Skin epidermis (tissue), 12 donors: ENCODE measurements around the gene ZNF30.
"Not testable (repeated sequence)": the region's sequence is repeated elsewhere in the genome, so short reads cannot be mapped to it uniquely, and the experiment has no call there.

Experiments used
- H3K27ac ChIP-seq, 21 experiments: fragments of 200-600 bp; sonication (generic) in 11 of 21; one replicate each; pipeline ENCODE4 v1.5.0; 2020; ENCODE audit warnings: mild to moderate bottlenecking in 3 of 21, inconsistent platforms in 2 of 21, moderate library complexity in 2 of 21
- H3K4me3 ChIP-seq, 7 experiments: fragments of 200-600 bp; sonication (generic) in 2 of 7; one replicate each; pipeline ENCODE4 v1.5.0; 2020; ENCODE audit warnings: inconsistent platforms in 2 of 7, mild to moderate bottlenecking in 2 of 7, moderate library complexity in 1 of 7

The ZNF30 gene

DNA sequence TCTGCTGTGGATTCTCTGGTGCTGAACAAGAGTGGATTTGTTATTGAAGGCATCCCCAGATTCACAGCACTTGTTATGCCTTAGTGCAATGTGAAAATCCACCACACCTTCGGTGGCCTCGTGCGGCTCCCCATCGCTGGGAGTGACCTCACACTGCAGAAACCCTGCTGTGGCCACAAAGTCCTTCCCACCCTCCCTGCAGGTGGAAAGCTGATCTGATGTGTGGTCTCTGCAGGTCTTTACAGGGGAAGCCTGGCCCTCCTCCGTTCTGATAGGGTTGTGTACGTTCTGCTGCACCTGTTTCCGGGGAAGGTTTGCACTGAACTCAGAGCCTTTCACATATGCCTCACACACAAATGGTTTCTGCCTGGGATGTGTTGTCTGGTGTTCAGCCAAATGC is 32.3 kb downstream of the ZNF30 start:
- Histone ChIP-seq H3K4me3 (no peak overlapping the region), H3K27ac (no peak overlapping the region)

- no peak overlapping the region for H3K4me3 ChIP-seq
- H3K27ac ChIP-seq = no peak overlapping the region
These were observed 33.6 kb downstream of the ZNF30 start for GRCh38 chr19:34960103-34960805.

- Histone ChIP-seq H3K4me3 (no peak overlapping the region), H3K27ac (peak overlapping the region in 1 of 21 experiments; percentile 0)
These were observed 34.4 kb downstream of the ZNF30 start for GRCh38 chr19:34960940-34961679.

DNA sequence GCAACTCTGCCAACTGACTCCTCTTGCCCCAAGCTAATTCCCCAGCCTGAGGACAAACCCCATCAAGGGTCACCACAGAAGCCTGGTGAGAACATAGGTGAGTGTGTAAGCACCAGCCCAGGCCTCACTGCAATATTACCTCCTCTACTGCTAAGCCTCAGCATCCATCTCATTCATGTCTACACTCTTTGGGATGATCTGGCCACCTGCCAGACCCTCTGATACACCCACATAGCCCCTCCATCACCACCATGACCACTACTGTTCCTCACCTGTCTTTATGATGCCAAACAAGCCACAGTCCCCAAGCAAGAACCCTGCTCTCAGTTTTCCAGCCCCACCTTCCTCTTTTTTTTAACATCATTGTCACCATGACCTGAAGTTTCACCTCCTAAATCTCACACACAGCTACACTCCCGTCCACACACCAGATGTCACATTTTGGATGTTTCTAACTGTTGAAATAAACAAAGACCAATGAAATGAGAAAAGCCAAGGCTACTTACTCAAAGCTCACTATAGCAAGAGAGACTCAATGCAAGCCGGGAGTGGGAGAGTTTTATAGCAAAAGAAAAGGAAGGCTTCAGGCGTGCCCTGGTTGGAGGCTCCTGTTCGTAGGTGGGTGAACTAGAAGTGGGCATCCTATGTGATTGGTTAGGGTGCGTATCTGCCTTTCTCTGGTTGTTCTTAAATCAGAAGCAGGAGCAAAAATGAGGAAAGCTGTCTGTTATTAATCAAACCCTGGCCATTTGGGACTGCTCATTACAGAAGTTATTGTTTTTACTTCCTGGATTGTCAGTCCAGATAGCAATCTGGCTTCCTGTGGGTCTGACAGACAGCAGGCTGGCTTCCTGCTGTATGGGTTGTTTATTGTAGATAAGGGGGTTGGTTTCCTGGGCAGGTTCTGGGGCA is 35.3 kb downstream of the ZNF30 start:
- Histone ChIP-seq H3K4me3 (peak overlapping the region in 3 of 7 experiments; percentile 54 to 96 (median 92)), H3K27ac (peak overlapping the region in 6 of 21 experiments; percentile 25 to 94 (median 60))

DNA sequence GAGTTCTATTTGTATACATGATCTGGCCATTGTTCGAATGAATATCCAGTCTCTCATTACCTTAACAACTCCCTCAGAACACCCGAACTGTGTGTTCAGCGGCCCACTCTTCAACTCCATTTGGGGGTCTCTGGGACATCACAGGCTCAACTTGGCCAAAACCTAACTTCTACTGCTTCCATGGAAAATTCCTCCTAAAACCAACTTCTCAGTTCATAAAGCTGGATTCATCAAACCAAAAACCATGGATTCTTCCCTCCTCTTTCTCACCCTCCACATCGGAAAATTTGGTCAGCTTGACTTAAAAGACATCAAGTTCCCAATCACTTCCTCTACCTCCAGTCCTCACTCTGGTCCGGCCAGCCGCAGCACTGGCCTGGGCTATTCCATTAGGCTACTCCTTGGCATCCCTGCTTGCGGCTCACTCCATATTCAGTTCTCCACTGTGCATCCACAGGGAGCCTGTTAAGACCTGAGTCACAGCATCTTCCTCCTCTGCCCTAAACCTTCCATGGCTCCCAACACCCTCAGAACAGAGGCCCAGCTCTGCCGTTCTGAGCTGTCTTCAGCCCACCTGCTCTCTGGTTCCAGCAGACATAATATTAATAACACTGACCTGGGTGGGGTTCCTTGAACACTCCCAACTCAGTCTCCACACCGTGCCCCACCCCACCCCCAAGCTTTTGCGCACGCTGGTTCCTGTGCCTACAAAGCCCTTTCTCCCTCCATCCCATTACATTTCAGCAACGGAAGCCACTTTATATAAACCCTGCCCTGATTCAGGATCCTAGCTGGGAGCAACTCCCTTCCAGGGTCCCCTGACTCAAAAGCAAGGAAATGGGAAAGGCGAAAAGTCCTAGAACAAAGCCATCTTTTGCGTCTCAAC is 36.2 kb downstream of the ZNF30 start:
- Histone ChIP-seq H3K4me3 (peak overlapping the region; percentile 54 to 97 (median 88)), H3K27ac (peak overlapping the region in 20 of 21 experiments; percentile 56 to 94 (median 85))

DNA sequence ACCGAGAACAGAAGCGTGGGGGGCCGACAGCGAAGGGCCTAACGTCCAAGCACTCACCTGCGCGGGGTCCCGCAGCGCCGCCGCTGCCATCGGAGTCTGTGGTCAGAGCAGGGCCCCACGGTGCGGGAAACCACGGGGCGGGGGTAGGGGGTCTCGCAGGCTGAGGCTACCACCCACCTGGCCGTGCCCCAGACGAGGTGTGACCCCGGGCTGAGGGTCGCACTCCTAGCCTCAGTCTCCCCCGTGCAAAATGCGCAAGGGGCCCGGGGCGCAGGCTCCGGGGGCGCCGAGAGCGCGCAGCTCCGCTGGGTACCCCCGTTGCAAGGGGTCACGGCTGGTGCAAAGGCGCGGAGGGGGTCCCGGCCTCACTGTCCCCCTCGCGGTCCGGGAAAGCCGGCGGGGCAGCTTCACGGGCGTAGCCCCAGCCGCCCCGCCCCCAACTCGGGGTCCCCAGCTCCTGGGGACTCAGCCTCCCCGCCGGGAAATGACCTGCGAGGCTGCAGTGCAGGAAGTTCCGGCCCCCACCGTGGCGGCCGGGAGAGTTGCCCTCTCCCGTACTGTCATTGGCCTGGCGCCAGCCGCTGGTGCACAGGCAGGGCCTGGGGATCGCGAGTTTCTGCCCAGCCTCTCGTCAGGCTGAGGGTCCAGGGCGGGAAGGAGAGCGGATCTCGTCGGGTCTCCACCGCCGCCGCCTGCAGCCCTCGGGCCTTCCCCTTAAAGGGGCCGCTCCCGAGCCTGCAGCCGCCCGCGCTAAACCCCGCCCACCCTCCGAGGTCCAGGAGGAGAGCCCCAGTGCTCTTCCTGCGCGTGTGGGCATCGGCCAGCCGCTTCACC is 37.1 kb downstream of the ZNF30 start, which contains the start of gene ZNF792:
Gene ZNF792 (minus strand): TSS at position 657 of the 834 bp plus-strand sequence. CDS start 567 bp downstream, at position 90.
- H3K27ac ChIP-seq = peak within 1 kb of the TSS; percentile 34 to 94 (median 84)

GRCh38 chr19:34964598-34964997 is 37.9 kb downstream of the ZNF30 start:
- no peak overlapping the region for H3K27ac ChIP-seq
- H3K4me3 ChIP-seq = peak overlapping the region in 3 of 7 experiments; percentile 87 to 96 (median 88)

More for the DNA sequence above, 37.1 kb downstream of the ZNF30 start, which contains the start of gene ZNF792:
- peak within 1 kb of the TSS; percentile 54 to 97 (median 88) for H3K4me3 ChIP-seq

DNA sequence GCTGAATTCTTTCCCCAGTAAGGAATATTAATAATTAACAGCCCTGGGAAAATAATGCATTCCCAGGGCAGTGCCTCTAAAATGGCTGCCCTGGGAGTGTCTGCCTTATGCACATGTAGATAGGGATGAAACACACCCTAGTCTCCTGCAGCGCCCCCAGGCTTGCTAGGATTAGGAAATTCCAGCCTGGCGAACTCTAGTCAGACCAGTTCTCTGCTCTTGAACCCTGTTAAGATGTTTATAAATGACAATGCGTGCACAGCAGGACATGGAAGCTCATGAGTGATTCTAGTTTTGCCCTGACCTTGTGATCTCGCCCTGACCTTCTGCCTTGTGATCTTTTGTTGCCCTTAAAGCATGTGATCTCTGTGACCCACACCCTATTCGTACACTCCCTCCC is 38.8 kb downstream of the ZNF30 start:
- not testable (repeated sequence) for H3K4me3 ChIP-seq, H3K27ac ChIP-seq

- H3K4me3 ChIP-seq = no peak overlapping the region
- no peak overlapping the region for H3K27ac ChIP-seq
These were observed 40.8 kb downstream of the ZNF30 start for GRCh38 chr19:34967551-34967950.

DNA sequence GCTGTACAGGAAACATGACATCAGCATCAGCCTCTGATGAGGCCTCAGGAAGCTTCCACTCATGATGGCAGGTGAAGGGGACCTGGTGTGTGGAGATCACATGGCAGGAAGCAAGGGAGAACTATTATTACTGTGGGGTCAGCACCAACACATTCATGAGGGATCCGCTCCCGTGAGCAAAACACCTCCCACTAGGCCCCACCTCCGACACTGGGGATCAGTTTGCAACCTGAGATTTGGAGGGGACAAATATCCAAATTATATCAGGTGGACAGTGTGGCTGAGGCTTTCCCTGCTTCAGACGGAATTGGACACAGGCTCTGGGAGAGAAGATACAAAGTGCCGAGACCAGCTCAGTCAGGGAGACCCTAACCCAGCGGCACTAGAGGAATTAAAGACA is 43.0 kb downstream of the ZNF30 start:
- no peak overlapping the region for H3K27ac ChIP-seq
- no peak overlapping the region for H3K4me3 ChIP-seq

DNA sequence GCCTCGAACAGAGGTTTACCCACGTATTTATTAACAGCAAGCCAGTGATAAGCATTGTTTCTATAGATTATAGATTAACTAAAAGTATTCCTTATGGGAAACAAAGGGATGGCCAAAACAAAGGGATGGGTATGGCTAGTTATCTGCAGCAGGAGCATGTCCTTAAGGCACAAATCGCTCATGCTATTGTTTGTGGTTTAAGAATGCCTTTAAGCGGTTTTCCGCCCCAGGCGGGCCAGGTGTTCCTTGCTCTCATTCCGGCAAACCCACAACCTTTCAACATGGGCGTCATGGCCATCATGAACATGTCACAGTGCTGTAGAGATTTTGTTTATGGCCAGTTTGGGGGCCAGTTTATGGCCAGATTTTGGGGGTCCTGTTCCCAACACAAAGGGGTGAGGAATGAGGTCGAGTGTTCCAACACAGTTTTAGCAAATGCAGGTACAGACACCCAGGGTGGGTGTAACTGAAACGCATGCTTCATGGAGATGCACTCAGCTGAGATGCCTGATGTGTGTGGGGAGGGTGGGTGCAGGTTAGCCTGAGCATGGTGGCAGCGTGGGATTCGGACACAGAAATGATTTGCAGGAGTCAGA is 43.6 kb downstream of the ZNF30 start:
- not testable (repeated sequence) for H3K27ac ChIP-seq, H3K4me3 ChIP-seq

DNA sequence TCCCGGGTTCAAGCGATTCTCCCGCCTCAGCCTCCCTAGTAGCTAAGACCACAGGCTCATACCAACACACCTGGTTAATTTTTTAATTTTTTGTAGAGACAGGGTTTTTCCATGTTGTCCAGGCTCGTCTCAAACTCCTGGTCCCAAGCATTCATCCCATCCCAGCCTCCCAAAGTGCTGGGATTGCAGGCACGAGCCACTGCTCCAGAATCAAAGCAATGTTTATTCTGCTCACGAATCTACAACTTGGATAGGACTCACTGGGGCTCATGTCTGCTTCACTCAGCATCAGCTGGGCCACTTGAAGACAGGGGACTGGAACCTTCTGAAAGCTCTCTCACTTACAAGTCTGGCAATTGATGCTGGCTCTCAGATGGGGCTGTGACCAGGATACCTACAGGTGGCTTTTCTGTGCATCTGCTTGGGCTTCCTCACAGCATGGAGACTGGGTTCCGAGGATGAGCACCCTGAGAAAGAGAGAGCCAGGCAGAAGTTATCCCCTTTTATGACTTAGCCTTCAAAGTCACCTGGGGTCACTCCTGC is 45.5 kb downstream of the ZNF30 start:
- no peak overlapping the region for H3K4me3 ChIP-seq
- no peak overlapping the region for H3K27ac ChIP-seq

- Histone ChIP-seq H3K27ac (peak overlapping the region in 1 of 21 experiments; percentile 31), H3K4me3 (no peak overlapping the region)
These were observed 47.9 kb downstream of the ZNF30 start for GRCh38 chr19:34974646-34975045.

DNA sequence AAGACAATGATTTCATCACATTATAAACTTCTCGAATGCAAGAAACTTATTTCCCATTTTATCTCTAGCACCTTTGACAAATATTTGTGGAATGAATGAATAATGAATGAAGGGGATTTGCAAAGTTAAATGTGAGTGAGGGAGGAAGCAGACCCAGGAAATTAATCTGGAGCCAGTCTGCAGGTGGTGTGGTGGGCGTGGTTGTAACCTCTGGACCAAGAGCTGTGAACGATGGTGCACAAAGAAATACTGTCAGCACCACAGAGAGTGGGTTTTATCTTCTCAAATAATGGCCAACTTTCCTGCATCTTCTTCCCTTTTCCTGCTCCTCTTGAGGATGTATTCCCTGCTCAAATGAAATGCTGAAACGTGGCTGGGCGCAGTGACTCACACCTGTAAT is 48.4 kb downstream of the ZNF30 start:
- Histone ChIP-seq H3K4me3 (no peak overlapping the region), H3K27ac (peak overlapping the region in 1 of 21 experiments; percentile 19)

DNA sequence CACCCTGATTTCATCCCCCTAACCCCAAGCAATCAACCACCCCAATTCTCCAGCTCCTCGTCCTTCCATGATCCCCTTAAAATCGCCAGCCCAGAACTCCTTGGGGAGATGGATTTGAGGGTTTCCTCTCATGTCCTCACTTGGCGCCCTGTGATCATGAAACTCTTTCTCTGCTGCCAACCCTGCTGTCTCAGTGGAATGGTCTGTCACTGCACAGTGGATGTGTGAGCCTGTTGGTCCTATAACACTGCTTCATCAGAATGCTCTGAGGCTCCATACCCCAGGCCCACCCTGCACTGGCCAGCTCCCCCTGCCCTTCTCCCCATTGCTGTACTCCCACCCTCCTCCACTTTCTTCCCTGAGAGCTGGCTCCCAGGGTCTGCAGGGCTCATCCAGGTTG is 49.9 kb downstream of the ZNF30 start:
- Histone ChIP-seq H3K27ac (no peak overlapping the region), H3K4me3 (no peak overlapping the region)

DNA sequence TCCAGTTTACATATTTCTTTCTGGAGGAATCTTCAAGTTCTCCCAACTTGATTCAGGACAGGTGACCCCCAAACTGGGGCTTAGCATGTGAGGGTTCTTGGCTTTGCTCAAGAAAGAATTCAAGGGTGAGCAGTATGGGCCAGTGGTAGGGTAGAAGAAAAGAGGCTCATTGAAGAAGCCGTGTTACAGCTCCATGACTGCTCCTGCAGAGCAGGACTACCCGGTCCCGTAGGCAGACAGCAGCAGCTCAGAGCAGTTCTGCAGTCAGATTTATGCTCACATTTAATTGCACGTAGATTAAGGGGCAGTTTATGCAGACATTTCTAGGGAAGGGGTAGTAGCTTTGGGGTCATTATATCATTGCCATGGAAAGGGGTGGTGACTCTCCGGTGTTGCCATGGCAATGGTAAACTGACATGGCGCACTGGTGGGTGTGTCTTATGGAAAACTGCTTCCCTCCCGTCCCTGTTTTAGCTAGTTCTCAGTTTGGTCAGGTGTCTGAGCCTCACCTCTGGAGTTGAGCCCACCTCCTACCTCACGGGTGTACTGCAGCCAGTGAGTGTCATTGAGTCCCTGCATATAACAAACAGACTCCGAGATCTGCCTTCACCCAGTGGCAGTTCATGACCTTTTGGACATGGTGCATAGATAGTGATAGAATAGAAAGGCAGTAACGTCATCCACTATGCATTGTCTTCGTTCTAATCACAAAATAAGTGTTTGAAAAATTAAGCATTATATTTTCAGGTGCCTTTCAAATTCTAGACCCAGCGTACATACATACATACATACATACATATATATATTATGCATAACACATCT is 53.3 kb downstream of the ZNF30 start:
- Histone ChIP-seq H3K4me3 (no peak overlapping the region), H3K27ac (no peak overlapping the region)

DNA sequence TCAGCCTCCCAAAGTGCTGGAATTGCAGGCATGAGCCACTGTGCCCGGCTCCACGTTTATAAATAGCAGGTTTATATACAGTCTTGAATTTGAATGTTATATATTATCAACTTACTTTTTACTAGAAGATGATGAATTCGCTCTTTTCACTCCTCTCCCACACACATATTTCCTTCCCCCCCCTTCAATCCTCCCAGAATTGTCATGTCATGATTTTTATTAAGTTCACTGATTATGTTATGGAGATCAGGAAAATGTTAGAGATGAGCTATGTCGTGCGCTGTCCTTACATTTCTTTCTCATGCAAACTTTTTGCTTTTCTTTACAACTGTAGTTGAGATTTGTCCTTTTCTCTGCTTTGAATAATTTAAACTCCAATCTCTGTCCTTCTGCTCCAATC is 55.6 kb downstream of the ZNF30 start:
- Histone ChIP-seq H3K4me3 (no peak overlapping the region), H3K27ac (no peak overlapping the region)
